A673 (cell line): ENCODE data around the gene KCNK3. TPM values are rescaled to one million over a fixed set of nuclear protein-coding genes. Genes with fewer than 3 reads are reported as not detected.

Source experiments
- BruUV-seq: library from RNA; stranded (reverse); fragments of 400-500 nt; replicated peaks from 2 replicates; lab custom pipeline; 2021; lab: Mats Ljungman, UMichigan
- CTCF ChIA-PET: fragments of 300-600 bp; sonication (Branson Sonifier 250); formaldehyde crosslinking; loops from one replicate; lab custom pipeline; 2022; ENCODE audit warnings: antibody characterized with exemption; lab: Charles Lee
- POLR2A ChIA-PET: fragments of 300-600 bp; sonication (Branson Sonifier 250); formaldehyde crosslinking; loops from one replicate; lab custom pipeline; 2022; ENCODE audit warnings: antibody characterized with exemption; ENCODE audit not compliant: low non-redundant PET; lab: Charles Lee
- DNase-seq: peaks from one replicate; pipeline ENCODE4 v3.0.0-alpha.2; 2015; ENCODE audit warnings: low spot score
- H3K27ac ChIP-seq: fragments of 200-600 bp; sonication (generic); 2 replicates; pipeline ENCODE4 v1.5.1; 2016; ENCODE audit warnings: mixed run types, low read depth, mild to moderate bottlenecking, mixed read lengths, antibody characterized with exemption, low read length; ENCODE audit not compliant: poor library complexity, severe bottlenecking
- H3K27me3 ChIP-seq: fragments of 200-600 bp; sonication (generic); replicated peaks from 2 replicates; pipeline ENCODE4 v1.6.1; 2017; ENCODE audit warnings: mixed run types, low read depth, mild to moderate bottlenecking, mixed read lengths, antibody characterized with exemption, low read length; ENCODE audit not compliant: insufficient read depth, poor library complexity
- H3K36me3 ChIP-seq: fragments of 200-600 bp; sonication (generic); 2 replicates; pipeline ENCODE4 v1.6.1; 2016; ENCODE audit warnings: mixed run types, mild to moderate bottlenecking, mixed read lengths, antibody characterized with exemption, low read length; ENCODE audit not compliant: insufficient read depth, poor library complexity, severe bottlenecking
- H3K4me1 ChIP-seq: fragments of 200-600 bp; sonication (generic); 2 replicates; pipeline ENCODE4 v1.6.1; 2017; ENCODE audit warnings: mixed run types, mild to moderate bottlenecking, mixed read lengths, antibody characterized with exemption, low read length; ENCODE audit not compliant: insufficient read depth, poor library complexity, severe bottlenecking
- H3K4me3 ChIP-seq: fragments of 200-600 bp; sonication (generic); 2 replicates; pipeline ENCODE4 v1.5.1; 2016; ENCODE audit warnings: low read depth, mixed run types, mild to moderate bottlenecking, mixed read lengths, low read length; ENCODE audit not compliant: poor library complexity, severe bottlenecking
- H3K9me3 ChIP-seq: fragments of 200-600 bp; sonication (generic); 2 replicates; pipeline ENCODE4 v1.6.1; 2016; ENCODE audit warnings: mixed run types, low read depth, mild to moderate bottlenecking, mixed read lengths, antibody characterized with exemption, low read length; ENCODE audit not compliant: poor library complexity, severe bottlenecking
- CTCF ChIP-seq: fragments of 300-800, 200-600 bp; sonication (generic); conservative IDR thresholded peaks from 2 replicates; pipeline ENCODE4 v1.5.1; 2017; ENCODE audit warnings: low read depth, mild to moderate bottlenecking, antibody characterized with exemption, low read length, moderate library complexity, mixed read lengths
- EZH2 ChIP-seq: fragments of 200-600 bp; sonication (generic); IDR thresholded peaks from 2 replicates; pipeline ENCODE4 v1.6.1; 2017; ENCODE audit warnings: borderline replicate concordance, low read depth, mild to moderate bottlenecking, mixed read lengths, antibody characterized with exemption, low read length; ENCODE audit not compliant: poor library complexity, severe bottlenecking
- intact Hi-C: fragments of 100-400 bp; cut with micrococcal nuclease; formaldehyde crosslinking; loops from one replicate; pipeline ENCODE4 v1.10.0; 2022; ENCODE audit not compliant: unreplicated experiment
- total RNA-seq: library from RNA; stranded (reverse); gene quantifications from 2 replicates; pipeline ENCODE4 v1.2.3, GENCODE V29; 2021

KCNK3 gene
- total RNA-seq, 1 experiment from 2014 or later, result 0.13 TPM

- CTCF ChIA-PET, result no interaction called here
- Histone ChIP-seq H3K4me1 (peaks cover 48% of the 10 kb centered on the region), H3K4me3 (no peak overlapping the region), H3K27me3 (no peaks in the 10 kb centered on the region), H3K9me3 (no peaks in the 10 kb centered on the region), H3K36me3 (no peaks in the 10 kb centered on the region), H3K27ac (no peak overlapping the region)
- no TSS peak for BruUV-seq
- DNase-seq, result no peak
- TF ChIP-seq EZH2, result no peak
- POLR2A ChIA-PET, result no interaction called here
- intact Hi-C loops, result no loop called here
These were observed 62.0 kb downstream of the KCNK3 start for GRCh38 chr2:26754539-26754938.

GRCh38 chr2:26754972-26755670 is 62.6 kb downstream of the KCNK3 start:
- CTCF ChIA-PET, result no interaction called here
- Histone ChIP-seq H3K27ac (no peak overlapping the region), H3K27me3 (no peaks in the 10 kb centered on the region), H3K9me3 (no peaks in the 10 kb centered on the region), H3K36me3 (no peaks in the 10 kb centered on the region), H3K4me3 (no peak overlapping the region), H3K4me1 (peaks cover 42% of the 10 kb centered on the region)
- intact Hi-C loops, result no loop called here
- BruUV-seq, result no TSS peak
- no peak for TF ChIP-seq CTCF
- no peak for TF ChIP-seq EZH2
- POLR2A ChIA-PET, result no interaction called here
- DNase-seq, result no peak

- H3K36me3 ChIP-seq, result no peaks in the 10 kb centered on the region
- no TSS peak for BruUV-seq
- no peak overlapping the region for H3K27ac ChIP-seq
- no peaks in the 10 kb centered on the region for H3K27me3 ChIP-seq
- peaks cover 34% of the 10 kb centered on the region for H3K4me1 ChIP-seq
- intact Hi-C loops, result no loop called here
- no peaks in the 10 kb centered on the region for H3K9me3 ChIP-seq
- H3K4me3 ChIP-seq, result no peak overlapping the region
- no peak for DNase-seq
- TF ChIP-seq EZH2 (no peak), CTCF (no peak)
- ChIA-PET CTCF (no interaction called here), POLR2A (no interaction called here)
These were observed 63.8 kb downstream of the KCNK3 start for GRCh38 chr2:26756337-26756736.
